Stimulated activated naive CD4-positive, alpha-beta T cell treated with Interleukin-2 at 50 U/mL for 16 hours (primary cell): ENCODE measurements around the gene POLR3B.
"Not testable (repeated sequence)": the region's sequence is repeated elsewhere in the genome, so short reads cannot be mapped to it uniquely, and the experiment has no call there.

Source experiments
- DNase-seq: peaks from one replicate; lab custom pipeline; 2025; lab: John Stamatoyannopoulos, UW

The POLR3B gene

DNA sequence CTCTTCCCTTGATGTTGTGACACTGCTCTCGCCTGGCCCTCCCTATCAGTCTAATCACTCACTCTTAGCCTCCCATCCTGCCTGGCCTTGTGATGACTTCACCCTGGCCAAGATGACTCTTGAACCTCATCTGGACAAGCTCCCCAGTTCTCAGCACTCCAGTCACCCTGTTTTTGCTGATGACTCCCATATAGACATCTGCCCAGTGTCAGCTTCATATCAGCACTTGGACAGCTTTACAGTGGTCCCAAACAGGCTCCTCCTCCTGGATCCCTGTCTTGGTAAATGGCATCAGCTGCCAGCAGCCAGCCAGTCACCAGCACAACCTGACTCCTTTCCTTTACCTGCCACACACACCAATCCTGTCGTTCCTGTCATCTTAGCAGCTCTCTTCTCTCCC is 104.2 kb downstream of the POLR3B start:
- no peak for DNase-seq

- DNase-seq, result not testable (repeated sequence)
Measured at GRCh38 chr12:106465605-106466004, 108.1 kb downstream of the POLR3B start.

- not testable (repeated sequence) for DNase-seq
Measured at GRCh38 chr12:106475662-106476061, 118.1 kb downstream of the POLR3B start.

DNA sequence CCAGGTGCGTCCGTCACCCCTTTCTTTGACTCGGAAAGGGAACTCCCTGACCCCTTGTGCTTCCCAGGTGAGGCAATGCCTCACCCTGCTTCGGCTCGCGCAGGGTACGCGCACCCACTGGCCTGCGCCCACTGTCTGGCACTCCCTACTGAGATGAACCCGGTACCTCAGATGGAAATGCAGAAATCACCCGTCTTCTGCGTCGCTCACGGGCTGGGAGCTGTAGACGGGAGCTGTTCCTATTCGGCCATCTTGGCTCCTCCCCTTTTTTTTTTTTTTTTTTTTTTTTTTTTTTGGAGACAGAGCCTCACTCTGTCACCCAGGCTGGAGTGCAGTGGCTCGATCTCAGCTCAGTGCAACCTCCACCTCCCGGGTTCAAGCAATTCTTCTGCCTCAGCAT is 120.1 kb downstream of the POLR3B start:
- not testable (repeated sequence) for DNase-seq

DNA sequence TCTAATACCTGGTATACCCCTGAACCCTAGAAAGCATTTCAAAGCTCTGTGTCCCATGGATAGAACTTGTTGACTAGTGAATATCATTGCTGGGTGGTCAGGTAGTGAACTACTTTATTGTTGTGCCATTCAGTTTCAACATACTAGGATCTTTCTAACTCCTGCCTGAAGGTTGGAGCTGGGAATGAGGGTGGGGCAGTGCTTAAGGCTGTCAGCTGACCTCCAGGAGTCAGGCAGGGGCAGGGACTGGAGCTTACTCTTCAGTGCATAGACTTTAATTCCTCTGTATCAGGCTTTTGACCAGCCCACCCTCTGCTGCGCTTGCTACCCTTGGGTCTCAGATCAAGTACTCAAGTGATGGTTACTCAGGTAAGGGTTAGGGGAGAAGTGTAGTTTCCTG is 122.7 kb downstream of the POLR3B start:
- no peak for DNase-seq

GRCh38 chr12:106481246-106481645 is 123.7 kb downstream of the POLR3B start:
- no peak for DNase-seq

GRCh38 chr12:106487664-106488063 is 130.1 kb downstream of the POLR3B start:
- no peak for DNase-seq

DNA sequence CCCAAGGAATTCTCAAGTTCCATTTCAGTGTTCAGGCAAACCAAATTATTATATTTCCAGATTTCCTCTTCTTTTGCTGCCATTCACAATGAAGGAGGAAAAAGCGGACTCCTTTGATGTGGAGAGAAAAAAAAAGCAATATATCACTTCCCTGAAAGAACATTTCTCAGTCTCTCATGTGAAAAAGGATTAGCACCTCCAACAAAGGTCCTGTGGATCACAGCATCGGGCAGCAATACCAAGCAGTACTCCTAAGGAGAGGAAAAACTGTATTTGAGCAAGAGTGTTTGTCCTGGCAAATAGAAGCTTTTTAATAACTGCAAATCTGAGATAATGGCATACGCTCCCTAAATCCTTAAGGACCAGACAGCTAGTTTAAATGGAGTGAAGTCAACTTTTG is 131.3 kb downstream of the POLR3B start:
- no peak for DNase-seq

DNA sequence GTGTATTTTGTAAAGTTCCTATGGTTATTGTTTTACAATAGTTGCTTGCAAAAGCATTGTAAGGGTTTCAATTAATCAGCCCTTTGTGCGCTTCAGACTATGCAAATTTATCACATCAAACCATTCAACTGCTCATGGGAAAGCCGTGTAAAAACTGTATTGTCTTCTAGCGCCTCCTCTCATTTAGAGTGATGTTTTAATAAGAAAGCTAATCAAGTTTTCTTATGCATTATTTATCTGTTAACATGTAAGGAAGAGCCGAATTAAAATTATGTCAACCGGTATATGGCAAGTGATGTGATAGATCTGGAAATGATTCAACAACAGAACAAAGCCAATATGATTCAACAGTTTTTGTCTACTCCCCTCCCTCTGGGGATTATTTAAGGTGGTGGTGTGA is 132.7 kb downstream of the POLR3B start:
- DNase-seq, result no peak

- no peak for DNase-seq
Measured at GRCh38 chr12:106492857-106493256, 135.3 kb downstream of the POLR3B start.

GRCh38 chr12:106493531-106493930 is 136.0 kb downstream of the POLR3B start:
- no peak for DNase-seq

DNA sequence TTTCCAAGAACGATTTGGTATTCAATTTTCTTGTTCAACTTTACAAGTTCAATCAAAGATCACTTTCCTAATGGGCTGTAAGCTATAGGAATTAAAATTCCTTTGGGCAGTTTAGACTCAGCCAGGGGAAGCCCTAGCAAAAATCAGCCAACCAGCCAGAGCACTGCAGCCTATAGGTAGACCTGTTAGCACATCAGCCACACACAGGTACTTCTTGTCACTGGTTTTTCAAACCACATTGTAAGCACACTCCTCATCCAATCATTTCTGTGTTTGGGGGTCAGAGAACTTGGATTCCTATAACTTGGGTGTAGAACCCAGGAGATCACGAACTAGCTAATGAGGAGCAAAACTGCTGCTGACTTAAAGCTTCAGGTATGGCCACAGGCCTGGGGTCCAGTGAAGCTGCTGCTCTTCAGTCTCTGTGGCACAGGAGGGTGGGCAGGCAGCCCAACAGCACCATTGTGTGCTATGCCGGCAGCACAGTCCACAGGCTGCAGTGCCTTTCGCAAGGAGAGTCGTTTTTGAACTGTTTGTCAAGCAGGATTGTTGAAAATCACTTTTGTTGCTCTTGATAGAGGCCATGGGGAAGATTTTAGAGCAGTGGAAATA is 137.9 kb downstream of the POLR3B start:
- no peak for DNase-seq

DNA sequence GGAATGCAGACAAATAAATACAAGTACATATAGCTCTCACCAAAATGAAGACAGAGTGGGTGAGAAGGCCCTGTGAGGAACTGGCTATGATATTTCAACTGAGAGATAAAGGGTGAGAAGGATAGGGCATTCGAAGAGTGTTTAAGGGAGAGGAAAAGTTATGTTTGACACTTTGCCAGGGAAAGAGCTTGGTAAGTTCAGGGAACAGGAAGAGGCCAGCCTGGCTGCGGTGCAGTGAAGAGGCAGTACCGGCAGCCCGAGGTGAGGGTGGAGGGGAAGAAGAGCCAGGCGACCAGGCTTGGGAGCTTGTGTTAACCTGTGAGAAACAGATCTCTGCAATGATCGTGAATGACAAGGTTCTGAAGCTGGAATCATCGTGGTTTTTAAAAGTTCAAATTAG is 140.5 kb downstream of the POLR3B start:
- no peak for DNase-seq

DNA sequence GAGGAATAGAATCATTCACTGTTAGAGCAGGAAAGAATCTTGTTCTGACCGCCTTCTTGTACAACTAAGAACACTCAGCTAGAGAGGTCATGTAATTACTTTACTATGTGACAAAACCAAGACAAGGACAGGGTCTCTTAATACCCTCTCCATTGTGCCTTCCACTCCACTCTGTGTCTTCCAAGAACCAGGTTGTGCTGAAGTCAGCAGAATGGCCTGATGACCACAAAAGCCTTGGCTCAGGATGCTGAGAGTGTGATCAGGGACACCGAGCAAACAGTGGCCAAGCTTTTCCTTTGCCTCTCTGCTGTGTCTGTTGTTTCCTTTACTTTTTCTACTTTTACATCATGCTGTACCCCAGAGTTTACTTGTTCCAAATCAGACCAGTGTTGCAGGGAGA is 142.1 kb downstream of the POLR3B start:
- DNase-seq, result no peak

DNA sequence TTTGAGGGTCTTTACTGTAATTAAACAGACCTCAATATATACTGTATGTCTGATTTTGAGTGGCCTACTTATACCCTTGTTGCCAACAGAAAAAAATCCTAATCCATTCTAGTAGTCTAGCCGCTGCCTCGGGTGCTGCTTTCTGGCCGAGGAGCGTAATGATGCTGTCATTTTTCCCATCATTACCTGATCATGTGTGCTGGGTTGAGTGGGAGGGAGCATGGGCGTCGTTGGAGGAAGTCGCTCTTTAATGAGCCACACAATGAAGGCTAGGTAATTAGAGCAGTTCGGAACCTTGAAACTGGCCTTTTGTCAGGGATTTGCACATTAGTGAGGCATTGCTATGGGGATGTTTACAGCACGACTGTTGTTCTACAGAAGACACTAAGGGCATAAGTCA is 149.1 kb downstream of the POLR3B start:
- no peak for DNase-seq

- no peak for DNase-seq
Measured at GRCh38 chr12:106508966-106509365, 151.4 kb downstream of the POLR3B start.

DNA sequence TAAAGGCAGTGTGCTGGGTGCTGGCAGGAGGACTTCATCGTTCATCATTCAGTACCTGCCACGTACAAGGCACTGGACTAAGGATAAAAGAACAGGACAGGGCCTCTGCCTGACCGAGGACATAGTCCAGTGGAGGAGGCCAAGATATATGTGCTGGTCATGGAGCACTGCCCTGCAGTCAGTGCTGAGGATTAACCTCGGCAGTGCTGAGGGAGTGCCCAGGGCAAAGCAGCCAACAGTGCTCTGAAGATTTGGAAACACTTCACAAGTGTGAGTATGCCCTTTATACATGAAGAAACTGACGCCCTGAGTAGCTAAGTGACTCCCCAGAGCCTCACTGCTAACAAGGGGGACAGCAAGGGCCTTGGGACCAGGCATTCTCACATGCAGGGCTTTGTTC is 153.8 kb downstream of the POLR3B start:
- DNase-seq, result no peak

GRCh38 chr12:106517314-106517713 is 159.8 kb downstream of the POLR3B start:
- no peak for DNase-seq

DNA sequence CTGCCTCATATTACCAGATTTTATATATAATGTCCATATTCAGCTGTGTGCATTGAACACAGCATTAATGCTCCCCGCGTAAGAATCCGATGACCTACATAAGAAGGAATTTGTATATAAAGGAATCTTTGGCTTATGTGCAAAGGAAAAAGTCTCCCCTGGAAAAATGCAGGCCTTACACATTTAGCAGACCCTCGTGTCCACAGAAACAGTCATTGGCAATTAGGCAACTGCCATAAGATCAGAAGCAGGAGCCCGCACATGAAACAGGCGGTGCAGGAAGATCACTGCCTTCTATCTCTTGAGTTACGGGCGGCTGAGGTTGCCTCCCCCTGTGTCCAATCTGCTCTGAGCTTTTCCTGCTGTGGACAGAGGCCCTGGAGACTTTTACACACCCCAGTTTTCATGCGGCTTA is 162.1 kb downstream of the POLR3B start:
- DNase-seq, result no peak

- no peak for DNase-seq
Measured at GRCh38 chr12:106521901-106522300, 164.4 kb downstream of the POLR3B start.

DNA sequence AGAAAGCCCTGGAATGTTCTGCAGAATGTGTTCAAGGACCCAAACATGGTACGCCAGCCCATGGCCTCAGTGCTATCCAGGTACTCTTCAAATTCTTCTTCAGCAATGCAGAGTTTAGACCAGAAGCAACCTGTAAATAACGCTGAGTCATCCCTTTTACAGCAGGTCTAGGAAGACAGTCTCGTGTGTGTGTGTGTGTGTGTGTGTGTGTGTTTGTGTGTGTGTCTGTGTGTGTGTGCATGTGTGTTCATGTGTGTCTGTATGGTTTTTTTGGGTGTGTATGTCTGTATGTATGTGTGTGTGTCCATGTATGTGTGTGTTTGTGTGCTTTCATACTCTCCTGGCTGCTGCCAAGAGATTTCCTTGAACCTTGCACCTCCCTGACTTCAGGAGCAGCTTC is 165.2 kb downstream of the POLR3B start:
- no peak for DNase-seq

DNA sequence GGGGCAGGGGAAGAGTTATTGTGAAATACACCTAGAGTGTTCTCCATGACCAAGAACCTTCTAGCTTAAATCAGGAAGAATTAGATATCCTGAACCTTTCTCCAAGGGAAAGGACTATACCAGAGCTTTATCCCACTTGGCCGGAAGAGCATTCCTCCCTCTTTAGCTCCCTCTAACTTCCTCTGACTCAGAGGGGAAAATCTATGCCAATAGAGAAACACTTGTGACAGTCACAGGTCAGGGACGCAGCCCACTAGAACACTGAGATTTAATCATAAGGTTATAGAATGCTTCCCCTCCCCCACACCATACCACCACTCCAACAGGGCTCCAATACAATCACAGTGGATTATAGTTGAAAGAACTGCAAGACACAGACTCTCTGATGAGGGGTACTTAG is 169.8 kb downstream of the POLR3B start:
- no peak for DNase-seq

GRCh38 chr12:106541201-106541600 is 183.7 kb downstream of the POLR3B start:
- DNase-seq, result no peak

GRCh38 chr12:106551410-106551809 is 193.9 kb downstream of the POLR3B start:
- DNase-seq, result no peak

GRCh38 chr12:106552228-106552627 is 194.7 kb downstream of the POLR3B start:
- no peak for DNase-seq
